NOMO-1 (cell line): ENCODE results near the gene PYGB.
A peak's percentile ranks its signal among the peaks of the same experiment; 100 is the strongest.

ENCODE experiments used
- DNase-seq, 2 experiments: peaks; one replicate each; lab custom pipeline; 2025; ENCODE audit not compliant: unreplicated experiment in 2 of 2; lab: John Stamatoyannopoulos, UW

The PYGB gene

GRCh38 chr20:25215521-25215920, 32.4 kb upstream of the PYGB start:
- no peak for DNase-seq

GRCh38 chr20:25216199-25216945, 31.5 kb upstream of the PYGB start:
- no peak for DNase-seq

- no peak for DNase-seq
These were observed 30.4 kb upstream of the PYGB start for GRCh38 chr20:25217161-25218108.

GRCh38 chr20:25218109-25218486, 29.8 kb upstream of the PYGB start:
- DNase-seq, result no peak

GRCh38 chr20:25218492-25218891, 29.4 kb upstream of the PYGB start:
- DNase-seq, result no peak

GRCh38 chr20:25219365-25219764, 28.5 kb upstream of the PYGB start:
- no peak for DNase-seq

- no peak for DNase-seq
These were observed 27.7 kb upstream of the PYGB start for GRCh38 chr20:25220021-25220730.

- DNase-seq, result no peak
These were observed 26.9 kb upstream of the PYGB start for GRCh38 chr20:25220810-25221591.

- DNase-seq, result no peak
These were observed 26.1 kb upstream of the PYGB start for GRCh38 chr20:25221592-25222460.

GRCh38 chr20:25222461-25223178, 25.3 kb upstream of the PYGB start:
- no peak for DNase-seq

- DNase-seq, result no peak
These were observed 24.7 kb upstream of the PYGB start for GRCh38 chr20:25223179-25223661.

- no peak for DNase-seq
These were observed 23.8 kb upstream of the PYGB start for GRCh38 chr20:25223765-25224720.

GRCh38 chr20:25224941-25225340, 22.9 kb upstream of the PYGB start:
- DNase-seq, result no peak

- no peak for DNase-seq
These were observed 22.0 kb upstream of the PYGB start for GRCh38 chr20:25225642-25226432.

GRCh38 chr20:25226433-25227316, 21.2 kb upstream of the PYGB start:
- DNase-seq, result peak; percentile 2 to 34

GRCh38 chr20:25227317-25227831, 20.5 kb upstream of the PYGB start:
- DNase-seq, result no peak
